DOHH2 (cell line): ENCODE measurements around the gene ALOX12.

ENCODE experiments used
- EZH2phosphoT487 ChIP-seq: fragments of 200-600 bp; sonication (generic); IDR thresholded peaks from 2 replicates; pipeline ENCODE4 v1.6.1; 2017; ENCODE audit warnings: borderline replicate concordance, mild to moderate bottlenecking, antibody characterized with exemption, low read length, moderate library complexity, mixed read lengths
- TF ChIP-seq, protein P1 (sequence below): fragments of 200-600 bp; sonication (generic); IDR thresholded peaks from one replicate; pipeline ENCODE4 v1.5.1; 2014; ENCODE audit warnings: antibody characterized with exemption, mild to moderate bottlenecking, low read depth, low read length; ENCODE audit not compliant: poor library complexity, severe bottlenecking

DNA sequence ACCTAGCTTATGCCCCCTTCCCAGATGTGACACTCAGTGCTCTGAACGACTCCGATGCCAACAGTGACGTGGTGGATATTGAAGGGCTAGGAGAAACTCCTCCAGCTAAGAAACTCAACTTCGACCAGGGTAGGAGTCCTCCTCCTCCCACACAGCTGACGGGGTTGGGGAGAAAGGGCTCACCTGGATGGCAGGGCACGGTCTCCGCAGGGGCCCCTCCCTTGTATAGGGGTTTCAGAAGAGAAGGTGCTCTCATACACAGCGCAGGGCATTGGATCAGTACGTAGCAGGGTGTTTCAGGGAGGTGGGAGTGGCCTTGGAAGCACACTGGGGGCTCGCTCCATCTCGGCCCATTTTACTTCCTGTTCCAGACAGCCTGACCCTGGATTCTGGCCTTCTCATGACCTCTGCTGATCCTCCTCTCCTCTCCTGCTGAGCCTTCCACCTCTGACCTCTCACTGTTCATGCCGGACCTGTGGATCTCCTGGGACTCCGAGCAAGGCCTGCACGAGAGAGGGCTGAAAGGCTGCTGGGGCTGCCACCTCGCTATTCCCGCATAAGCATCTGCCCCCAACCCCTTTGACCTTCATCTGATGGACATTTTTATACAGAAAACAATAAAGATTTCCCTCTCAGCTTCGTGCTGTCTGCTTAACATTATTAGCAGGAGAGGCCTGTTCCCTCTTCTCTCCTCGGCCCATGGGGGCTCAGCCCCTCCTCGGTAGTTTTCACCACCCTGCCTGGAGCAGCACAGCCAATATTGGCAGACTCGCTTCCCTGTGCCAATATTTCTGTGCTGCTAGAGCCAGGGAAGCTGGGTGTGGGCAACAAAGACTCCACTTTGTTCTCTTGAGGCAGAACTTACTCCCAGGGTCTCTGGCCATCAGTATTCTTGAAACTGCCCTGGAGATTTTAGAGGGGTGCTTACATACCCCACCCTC lies 21.3 kb downstream of the ALOX12 start:
- TF ChIP-seq, protein P1, sequence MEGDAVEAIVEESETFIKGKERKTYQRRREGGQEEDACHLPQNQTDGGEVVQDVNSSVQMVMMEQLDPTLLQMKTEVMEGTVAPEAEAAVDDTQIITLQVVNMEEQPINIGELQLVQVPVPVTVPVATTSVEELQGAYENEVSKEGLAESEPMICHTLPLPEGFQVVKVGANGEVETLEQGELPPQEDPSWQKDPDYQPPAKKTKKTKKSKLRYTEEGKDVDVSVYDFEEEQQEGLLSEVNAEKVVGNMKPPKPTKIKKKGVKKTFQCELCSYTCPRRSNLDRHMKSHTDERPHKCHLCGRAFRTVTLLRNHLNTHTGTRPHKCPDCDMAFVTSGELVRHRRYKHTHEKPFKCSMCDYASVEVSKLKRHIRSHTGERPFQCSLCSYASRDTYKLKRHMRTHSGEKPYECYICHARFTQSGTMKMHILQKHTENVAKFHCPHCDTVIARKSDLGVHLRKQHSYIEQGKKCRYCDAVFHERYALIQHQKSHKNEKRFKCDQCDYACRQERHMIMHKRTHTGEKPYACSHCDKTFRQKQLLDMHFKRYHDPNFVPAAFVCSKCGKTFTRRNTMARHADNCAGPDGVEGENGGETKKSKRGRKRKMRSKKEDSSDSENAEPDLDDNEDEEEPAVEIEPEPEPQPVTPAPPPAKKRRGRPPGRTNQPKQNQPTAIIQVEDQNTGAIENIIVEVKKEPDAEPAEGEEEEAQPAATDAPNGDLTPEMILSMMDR, result no peak
- no peak for TF ChIP-seq EZH2phosphoT487
